Upper lobe of left lung (tissue), 4 donors: ENCODE results near the gene GIGYF1.

Source experiments
- CTCF ChIP-seq, 6 experiments: fragments of 450-650 bp in 4 of 6; fragments of 200-600 bp in 2 of 6; sonication (generic) in 2 of 6; IDR thresholded peaks; one replicate each; pipeline ENCODE4 v1.5.1; 2016 to 2019; ENCODE audit warnings: antibody characterized with exemption in 6 of 6
- POLR2A ChIP-seq, 4 donors: fragments of 450-650 bp; IDR thresholded peaks; one replicate each; pipeline ENCODE4 v1.5.1; 2016 to 2017; ENCODE audit warnings: antibody characterized with exemption in 4 of 4, mild to moderate bottlenecking in 2 of 4
- POLR2AphosphoS5 ChIP-seq, 2 donors: sonication (generic); formaldehyde crosslinking; IDR thresholded peaks; one replicate each; pipeline ENCODE4 v1.5.1; 2017; ENCODE audit warnings: antibody characterized with exemption in 2 of 2

- no peak for TF ChIP-seq CTCF (IDR thresholded peaks at IDR 0.05)
- TF ChIP-seq POLR2AphosphoS5 (IDR thresholded peaks at IDR 0.05), result peak in 1 of 2 donors; percentile 17
- TF ChIP-seq POLR2A (IDR thresholded peaks at IDR 0.05), result no peak
These were observed at the start of gene GIGYF1 for GRCh38 chr7:100694098-100694745.
